Tongue (tissue), 2 donors: ENCODE results near the gene FBLN2. TPM values are rescaled to one million over a fixed set of nuclear protein-coding genes. Genes with fewer than 3 reads are reported as not detected.
"Not testable (repeated sequence)": the region's sequence is repeated elsewhere in the genome, so short reads cannot be mapped to it uniquely, and the experiment has no call there.

Experiments used
- DNase-seq: peaks from one replicate; pipeline ENCODE4 v3.0.0-alpha.2; 2015
- total RNA-seq: library from RNA; depleted of rRNA; stranded (reverse); fragments of >200 nt; gene quantifications from one replicate; pipeline ENCODE4 v1.2.3, GENCODE V29; 2014

The FBLN2 gene
- total RNA-seq, 1 donor from 2014 or later, result 84.3 TPM

DNA sequence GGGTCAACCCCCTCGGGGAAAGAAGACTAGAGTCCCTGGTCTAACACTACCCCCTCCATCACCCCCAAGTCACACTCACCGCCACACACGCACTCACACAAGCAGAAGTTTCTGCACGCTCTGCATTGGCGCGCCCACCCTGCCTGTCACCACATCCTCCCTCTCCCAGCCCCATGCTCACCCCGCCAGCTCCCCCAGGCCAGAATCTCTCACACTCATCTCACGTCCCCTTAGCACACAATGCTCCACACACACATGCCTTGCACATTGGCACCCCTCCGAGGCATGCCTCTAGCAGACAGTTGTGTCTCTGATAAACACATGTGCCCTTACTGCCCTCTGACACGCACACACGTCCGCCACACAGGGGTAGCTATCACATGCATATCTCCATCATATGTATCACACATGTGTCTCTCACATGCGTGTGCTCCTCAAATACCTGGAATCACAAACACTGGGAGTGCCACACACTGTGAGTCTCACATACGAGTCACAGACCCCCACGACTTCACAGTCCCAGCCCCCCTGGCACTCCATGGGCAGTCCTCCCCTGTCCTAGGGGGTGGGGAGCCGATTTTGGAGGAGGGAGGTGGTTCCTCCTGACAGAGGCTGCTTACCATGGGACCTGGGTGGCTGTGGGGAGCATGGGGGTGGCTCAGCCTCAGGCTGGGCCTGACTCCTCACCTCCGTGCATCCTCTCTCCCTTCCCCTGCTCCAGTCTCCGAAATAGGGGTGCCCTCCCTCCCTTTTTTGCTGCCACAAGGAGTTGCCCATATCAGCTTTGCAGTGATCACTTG lies 898 bp downstream of the FBLN2 start:
- no peak for DNase-seq

DNA sequence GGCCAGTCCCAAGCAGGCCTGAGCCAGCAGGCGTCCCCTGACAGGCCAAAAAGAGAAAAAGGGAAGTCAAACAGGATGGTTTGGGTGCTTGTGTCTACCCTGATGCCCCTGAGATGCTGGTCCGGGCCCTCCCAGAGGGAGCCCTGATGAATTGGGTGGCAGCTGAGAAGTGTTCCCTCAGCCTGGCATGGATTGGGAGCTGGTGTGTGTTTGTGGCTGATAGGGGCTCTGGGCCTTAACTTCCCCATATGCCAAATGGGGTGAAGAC lies 1.4 kb downstream of the FBLN2 start:
- no peak for DNase-seq

DNA sequence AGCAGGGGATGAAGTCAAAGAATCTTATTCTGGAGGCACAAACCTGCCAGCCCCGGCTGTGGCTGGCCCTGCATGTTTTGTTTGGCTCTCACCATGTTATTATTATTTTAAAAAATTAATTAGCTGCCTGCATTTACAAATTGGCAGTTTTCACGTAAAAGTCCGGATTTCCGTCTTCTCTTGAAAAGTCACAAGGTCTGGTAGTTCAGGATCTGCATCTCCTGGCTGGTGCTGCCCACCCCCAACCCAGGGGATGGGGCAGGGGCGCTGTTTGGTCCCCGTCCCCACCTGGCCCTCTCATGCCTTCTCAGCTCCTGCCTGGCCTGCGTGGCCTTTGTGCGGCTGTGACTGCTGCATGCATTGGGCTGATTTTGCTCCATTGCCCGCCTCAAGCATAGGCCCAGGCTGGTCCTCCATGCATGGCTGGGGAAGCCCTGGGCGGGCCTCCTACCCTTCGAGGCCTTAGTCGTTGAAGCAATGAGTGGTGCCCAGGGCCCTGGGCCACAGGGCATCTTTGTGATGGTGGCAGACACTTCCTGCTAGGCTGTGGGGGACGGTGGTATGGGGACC lies 2.0 kb downstream of the FBLN2 start:
- DNase-seq, result no peak

DNA sequence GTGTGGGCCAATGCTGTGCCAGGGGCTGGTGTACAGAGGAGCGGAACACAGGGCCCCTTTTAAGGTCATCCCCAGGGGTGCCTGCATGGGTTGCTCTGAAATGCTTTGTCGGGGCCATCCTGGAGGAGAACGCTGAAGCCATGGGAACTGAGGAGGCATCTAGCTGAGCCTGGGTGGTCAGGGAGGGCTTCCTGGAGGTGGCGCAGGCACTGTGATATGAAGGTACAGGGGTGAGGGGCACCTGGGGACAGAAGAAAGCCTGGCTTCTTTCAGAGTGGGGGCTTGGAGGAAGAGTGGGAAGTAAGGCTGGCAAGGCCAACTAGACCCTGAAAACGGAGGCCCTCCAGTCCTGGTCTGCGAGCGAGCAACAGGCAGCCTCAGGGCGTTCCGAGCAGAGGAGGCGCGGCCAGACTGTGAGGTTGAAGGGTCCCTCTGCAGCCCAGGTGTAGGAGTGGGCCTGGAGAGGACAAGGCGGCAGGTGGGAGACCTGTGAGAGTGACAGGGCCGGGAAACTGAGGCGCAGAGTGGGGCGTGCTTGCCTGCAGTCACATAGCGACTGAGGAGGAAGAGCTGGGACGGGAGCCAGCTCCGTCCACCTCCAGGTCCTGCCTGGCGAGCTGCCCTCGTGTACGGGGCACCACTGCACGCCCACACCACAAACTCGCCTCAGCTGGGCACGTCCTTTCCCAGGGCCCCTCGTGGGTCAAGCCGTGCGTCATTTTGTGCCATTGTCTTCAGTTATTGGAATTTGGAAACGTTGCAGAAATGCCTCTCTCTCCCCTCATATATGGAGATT lies 4.1 kb downstream of the FBLN2 start:
- DNase-seq, result no peak

DNA sequence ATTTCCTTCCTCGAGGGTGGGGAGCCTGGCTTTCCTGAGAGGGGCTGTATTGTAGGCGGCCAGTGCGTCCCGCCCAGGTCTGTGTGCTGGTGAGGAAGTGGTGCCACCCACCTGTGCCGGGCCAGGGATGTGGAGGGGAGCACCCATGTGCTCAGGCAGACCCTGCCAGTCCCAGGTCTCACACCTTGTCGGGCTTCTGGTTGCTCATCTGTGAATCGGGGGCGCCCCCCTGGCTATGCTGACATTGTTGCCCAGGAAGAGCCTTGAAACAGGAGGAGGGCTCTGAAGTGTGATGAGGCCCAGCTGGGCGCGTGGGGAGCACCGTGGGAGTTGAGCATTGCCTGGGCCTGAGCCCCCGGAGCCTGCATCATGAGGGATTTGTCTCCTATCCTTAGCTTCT lies 4.8 kb downstream of the FBLN2 start:
- DNase-seq, result no peak

DNA sequence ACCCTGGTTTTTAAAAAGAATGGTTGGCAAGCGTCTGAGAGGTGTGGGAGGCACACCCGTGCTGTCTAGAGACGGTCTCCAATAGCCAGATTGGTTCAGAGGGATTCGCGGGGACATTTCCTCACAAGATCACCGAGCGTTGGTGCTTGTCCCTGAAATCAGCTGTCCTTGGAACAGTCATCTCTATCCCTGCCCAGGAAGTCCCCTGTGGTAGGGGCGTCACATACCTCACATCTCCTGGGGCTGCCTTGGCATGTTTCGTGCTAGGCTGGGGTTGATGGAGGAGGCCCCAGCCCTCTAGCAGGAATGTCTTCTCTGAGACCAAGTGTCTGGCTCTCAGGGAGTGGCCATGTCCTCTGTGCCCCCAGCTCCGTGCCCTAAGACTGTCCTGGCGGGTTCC lies 6.8 kb downstream of the FBLN2 start:
- DNase-seq, result no peak

DNA sequence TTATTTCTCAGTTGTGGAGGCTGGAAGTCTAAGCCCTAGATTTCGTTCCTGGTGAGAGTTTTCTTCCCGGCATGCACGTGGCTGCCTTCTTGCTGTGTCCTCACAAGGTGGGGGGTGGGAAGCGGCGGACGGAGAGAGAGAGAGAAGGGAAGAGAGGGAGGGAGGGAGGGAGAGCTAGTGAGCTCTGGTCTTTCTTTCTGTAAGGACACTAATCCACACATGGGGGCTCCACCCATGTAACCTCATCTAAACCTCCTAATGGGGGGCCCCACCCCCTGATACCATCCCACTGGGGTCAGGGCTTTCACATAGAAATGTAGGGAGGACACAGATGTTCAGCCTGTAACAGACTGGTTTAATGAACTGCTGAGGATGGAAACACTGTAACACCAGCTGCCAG lies 7.3 kb downstream of the FBLN2 start:
- DNase-seq, result peak; percentile 57

DNA sequence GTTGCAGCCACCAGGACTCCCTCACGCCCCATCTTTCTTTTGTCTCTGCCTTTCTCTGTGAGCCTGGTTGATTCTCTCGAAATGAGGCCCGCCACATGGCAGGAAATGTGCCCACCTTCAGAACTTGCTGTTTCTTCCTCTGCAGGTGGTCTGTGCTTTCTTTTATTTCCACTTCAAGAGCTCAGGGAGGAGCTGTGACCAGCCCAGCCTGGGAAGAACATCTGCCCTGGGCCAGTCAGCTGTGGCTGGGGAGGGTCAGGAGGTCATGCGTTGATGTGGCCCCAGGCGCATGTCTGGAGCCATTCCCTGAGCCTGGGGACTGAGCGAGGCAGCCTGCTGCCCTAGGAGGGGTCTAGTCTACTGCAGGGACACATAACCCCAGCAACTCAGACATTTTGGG lies 8.0 kb downstream of the FBLN2 start:
- DNase-seq, result no peak

DNA sequence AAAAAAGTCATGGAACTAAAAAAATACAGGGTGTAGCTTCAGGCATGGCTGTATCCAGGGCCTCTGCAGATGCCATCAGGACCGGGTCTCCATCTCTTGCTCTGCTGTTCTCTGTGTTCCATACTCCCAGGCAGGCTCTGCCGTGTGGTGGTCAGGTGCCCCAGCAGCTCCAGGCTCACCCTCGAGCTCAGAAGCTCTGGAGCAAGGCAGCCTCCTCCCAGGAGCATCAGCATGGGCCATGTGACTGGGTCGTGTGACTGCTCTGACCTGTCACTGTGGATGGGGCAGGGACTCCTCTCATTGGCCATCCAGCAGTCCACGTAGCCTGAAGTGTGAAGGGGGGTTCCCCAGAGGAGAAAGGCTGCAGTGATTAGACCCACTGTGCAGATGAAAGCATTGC lies 8.5 kb downstream of the FBLN2 start:
- no peak for DNase-seq

DNA sequence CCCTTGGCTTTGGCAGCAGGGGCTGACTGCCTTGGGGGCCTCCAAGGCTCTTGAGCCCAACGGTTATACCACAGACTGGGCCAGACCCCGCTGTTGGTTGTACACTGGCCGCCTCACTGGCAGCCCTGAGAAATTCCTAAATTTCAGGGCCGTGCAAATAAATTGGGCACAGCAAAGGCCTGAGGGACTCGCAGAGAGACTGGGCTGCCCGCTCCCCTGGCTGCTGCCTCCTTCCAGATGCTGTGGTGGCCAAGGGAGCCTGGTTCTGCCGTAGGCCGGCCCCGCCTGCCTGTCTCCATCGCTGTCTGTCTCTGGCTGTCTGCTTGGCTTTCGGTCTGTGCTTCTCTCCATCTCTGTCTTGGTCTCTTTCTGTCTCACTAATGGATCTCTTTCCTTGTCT lies 9.0 kb downstream of the FBLN2 start:
- no peak for DNase-seq

DNA sequence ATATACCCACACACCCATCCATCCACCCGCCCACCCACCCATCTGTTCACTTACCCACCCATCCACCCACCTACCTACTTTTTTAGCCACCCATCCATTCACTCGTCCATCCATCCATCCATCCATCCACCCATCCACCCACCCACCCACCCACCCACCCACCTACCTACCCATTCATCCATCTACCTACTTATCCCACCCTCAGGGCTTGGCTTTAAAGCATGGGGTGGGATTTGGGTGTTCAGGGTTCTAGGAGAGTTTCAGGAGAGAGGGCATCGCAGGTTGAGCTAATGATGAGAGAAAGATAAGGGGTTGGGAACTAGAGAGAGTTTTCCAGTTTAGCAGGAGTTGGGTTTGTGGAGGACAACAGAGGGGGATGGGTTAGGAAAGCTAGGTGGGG lies 9.7 kb downstream of the FBLN2 start:
- DNase-seq, result no peak

DNA sequence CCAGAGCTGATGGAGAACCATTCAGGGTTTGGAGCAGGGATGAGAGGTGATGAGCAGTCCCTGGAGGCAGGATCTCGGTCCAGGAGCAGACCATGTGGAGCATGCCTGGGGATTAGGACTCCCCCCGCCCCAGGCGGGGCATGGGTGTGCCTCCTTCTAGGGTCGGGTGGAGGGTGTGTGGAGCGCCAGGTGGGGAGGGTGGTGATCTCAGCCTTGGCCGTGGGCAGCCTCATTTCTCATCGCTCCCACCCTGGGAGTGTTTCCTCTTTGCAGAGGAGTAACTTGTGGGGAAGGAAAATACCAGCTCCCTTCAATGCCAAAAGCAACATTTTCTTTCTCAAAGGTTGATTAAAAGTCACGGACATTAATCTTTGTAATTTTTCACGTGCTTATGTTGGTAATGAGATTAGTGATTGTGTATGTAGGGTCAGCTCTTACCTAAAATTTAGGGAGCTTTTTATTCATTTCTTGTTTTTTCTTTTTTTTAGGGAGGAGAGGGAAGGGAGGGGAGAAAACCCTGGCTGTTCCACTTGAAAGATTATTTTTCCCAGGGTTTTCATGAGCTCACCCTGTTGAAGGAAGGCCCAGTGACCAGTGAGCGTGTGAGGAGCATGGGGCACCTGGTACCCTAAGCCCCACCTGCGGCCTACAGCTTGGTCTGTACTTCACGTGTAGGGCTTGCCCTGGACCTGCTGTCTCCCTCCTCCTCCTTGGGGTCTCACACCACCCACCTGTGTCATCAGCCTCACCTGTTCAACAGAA lies 11.0 kb downstream of the FBLN2 start:
- DNase-seq, result peak; percentile 67

DNA sequence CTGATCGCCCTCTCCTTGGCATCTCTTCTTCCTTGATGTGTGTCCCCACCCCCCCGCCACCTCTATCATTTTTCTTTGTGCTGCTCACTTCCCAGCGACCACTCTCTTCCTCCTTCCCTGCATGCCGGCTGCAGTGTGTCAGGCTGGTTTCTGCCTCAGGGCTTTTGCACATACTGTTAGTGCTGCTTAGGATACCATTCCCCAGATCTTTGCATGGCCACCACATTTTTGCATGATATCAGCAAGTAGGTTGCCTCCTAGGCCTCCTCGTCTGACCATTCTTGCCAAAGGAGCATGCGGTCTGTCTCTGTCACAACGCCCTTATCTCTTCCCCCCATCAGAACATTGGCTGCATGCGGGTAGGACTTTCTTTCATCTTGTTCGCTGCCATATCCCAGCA lies 12.5 kb downstream of the FBLN2 start:
- no peak for DNase-seq

DNA sequence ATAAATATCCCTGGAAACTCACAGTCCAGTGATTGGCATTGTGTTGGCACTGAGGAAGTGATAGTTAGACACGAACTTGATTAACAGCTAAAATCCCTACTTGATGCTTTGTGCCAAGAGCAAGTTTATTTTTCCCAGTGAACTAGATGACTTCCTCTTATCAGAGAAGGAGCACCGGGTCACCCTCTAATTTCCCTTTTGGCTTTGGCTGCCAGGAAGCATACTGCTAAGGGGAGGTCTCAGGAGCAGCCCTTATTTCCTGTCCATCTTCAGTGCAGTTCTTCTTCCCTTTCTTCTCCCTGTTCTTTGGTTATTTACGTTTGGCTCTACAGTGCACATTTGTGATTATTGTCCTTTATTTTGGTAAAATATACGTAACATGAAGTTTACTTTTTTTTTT lies 13.0 kb downstream of the FBLN2 start:
- no peak for DNase-seq

DNA sequence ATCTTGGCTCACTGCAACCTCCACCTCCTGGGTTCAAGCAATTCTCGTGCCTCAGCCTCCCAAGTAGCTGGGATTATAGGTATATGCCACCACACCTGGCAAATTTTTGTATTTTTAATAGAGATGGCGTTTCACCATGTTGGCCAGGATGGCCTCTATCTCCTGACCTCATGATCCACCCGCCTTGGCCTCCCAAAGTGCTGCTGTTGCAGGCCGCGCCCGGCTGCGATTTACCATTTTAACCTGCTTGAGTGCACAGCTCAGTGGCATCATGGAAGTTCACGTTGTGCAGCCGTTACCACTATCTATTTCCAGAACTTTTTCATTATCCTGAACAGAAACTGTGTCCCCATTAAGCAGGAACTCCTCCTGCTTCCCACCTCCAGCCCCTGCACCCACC lies 13.5 kb downstream of the FBLN2 start:
- not testable (repeated sequence) for DNase-seq

DNA sequence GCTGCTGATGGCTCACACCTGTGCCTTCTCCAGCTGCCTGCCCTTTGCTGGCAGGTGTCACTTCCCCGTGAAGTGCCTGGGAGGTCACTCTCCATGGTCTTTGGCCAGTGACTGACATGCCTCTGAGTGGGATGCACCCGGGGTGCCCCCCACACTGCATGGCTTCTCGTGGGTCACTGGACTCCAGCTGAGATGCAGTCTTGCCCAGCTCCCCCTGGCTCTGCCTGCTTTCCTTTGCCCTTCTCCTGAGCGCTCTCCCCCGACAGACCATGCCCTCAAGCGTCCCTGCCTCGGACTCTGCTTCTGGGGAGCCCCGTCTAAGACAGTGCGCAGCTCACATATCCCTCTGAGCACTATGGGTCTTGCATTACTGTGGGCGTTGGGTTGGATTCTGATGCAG lies 14.4 kb downstream of the FBLN2 start:
- no peak for DNase-seq

DNA sequence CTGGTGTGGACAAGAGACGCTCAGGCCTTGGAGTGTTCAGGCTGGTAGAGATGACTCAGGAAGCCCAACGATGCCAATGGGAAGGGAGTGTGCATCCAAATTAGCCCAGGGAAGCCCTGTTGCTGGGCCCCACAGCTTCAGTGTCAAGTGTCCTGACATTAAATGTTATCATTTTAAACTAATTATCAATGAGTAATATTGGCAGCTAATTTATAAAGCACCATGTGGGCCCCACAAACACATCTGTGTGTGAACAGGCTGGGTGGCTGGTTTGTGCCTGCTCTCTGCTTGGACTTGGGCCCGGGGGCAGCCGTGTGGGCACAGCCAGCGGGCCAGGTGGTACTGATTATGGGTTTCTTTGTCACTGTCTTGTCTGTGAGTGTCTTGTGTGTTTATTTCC lies 15.0 kb downstream of the FBLN2 start:
- DNase-seq, result no peak

DNA sequence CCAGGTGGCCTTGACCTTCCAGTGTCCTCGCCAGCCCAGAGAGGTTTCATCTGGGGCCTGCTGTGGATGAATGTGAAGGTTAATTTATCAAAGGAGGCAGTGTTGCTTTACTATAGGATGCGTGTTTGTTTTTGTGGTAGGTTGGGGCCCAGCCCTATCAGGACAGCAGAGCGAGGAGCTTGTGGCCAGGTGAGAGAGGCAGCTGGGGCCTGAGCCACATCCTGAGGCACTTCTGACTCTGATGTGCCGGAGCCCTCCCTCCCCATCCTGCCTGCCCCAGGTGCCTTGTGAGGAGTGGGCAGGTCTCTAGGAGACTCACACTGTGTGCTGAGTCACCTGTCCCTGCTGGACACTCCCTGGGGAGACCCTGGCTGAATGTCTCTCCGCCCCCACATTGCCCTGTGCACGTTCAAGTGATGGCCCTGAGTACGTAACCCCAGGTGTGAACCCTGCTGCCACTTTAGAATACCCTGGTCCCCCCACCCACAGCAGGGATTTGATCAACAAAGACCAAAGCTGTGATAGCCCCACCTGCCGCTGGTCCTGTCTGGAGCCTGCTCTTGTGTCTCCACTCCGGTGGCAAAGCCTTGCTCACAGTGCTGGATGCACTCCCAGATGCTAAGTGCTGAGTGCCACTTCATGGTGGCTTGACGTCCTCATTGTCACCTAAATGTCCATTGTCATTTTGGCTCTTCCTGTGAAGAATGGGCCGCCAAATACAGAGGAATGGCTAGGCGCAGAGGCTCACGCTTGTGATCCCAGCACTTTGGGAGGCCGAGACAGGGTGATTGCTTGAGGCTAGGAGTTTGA lies 16.0 kb downstream of the FBLN2 start:
- no peak for DNase-seq

DNA sequence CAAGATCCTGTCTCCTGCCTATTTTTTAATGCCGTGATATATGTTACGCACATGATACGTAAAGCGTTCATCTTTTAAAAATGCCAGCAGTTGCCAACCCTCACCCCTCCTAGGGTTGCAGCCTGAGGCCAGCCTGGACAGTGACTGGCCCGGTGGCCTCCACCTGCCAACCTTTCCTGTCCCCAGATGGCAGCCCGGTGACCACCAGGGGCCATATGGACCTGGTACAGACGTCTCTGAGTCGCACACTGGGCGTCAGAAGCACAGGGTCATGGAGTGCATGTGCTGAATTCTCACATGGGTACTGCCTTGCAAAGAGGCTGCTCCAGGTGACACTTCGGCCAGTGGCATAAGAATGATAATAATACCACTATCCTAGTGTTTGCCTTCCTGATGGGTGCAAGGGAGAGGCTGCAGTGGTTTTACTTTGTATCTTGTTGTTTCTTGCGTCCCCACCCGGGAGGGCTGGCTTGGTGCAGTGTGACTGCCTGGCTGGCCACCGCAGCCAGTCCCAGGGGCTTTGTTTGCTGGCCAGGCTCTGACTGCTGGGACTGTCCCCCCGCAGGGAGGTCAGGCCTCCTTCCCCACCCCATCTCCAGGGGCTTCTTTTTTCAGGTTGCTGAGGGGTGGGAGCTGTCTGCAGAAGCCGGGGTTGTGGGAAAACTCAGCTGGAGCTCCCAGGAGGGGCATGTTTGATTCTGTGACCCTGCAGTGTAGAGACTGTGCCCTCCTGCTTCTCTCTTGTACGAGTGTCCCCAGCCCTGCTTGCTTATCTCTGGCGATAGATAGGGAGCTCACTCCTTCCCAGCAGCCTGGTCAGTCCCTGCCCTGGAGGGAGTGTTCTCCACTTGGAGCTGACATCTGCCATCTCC lies 16.9 kb downstream of the FBLN2 start:
- DNase-seq, result no peak

DNA sequence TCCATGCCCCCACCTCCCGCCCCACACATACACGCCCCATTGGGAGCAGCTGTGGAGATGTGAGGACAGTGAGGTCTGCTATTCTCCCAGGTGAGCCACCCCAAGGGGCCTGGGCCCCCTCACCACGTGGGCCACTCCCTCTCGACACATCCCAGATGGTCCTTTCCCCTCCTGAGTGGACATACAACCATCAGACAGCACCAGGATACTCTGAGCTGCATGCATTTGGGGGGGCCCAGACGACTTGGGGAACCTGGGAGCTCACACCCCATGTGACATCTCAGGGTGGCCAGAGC lies 17.5 kb downstream of the FBLN2 start:
- no peak for DNase-seq

DNA sequence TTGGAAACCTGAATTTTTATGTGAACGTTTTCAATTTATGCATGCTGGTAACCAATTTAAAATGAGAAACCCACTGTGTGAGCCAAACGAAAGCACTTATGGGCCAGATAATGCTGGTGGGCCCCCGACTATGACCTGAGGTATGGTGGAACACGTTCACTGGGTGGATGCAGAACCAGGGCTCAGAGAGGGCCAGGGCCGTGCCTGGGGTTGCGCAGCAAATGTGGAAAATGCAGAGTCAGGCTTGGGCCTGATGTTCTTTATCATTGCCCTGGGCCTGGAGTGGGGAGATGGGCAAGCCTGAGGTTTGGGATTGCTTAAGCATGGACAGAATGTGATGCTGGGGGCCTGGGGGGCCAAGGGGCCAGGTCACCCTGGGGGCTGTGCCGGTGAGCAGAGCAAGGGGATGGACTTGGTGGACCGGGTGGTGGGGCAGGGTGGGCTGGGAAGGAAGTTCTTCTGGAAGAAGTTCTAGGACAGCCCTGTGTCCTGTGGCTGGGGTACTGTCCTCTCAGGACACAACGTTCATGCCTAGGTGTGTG lies 17.9 kb downstream of the FBLN2 start:
- DNase-seq, result no peak
